Activated CD4-positive, alpha-beta T cell treated with anti-CD3 and anti-CD28 coated beads, Interleukin-2, amount 10 ng/mL, durations not matched to agents 24 days and 14 days (primary cell): ENCODE data around the gene PHTF1. TPM values are rescaled to one million over a fixed set of nuclear protein-coding genes. Genes with fewer than 3 reads are reported as not detected.

Source experiments
- DNase-seq: peaks from one replicate; pipeline ENCODE4 v3.0.0; 2022
- H3K27ac Mint-ChIP-seq: one replicate; pipeline ENCODE4 v1.8.0; 2022; ENCODE audit warnings: mild to moderate bottlenecking, mixed read lengths
- H3K27me3 Mint-ChIP-seq: one replicate; pipeline ENCODE4 v1.8.0; 2022; ENCODE audit warnings: mixed read lengths
- H3K36me3 Mint-ChIP-seq: one replicate; pipeline ENCODE4 v1.8.0; 2022; ENCODE audit warnings: low read depth, mild to moderate bottlenecking, mixed read lengths
- H3K4me1 Mint-ChIP-seq: one replicate; pipeline ENCODE4 v1.8.0; 2021; ENCODE audit warnings: mixed read lengths
- H3K4me3 Mint-ChIP-seq: one replicate; pipeline ENCODE4 v1.8.0; 2022; ENCODE audit warnings: mild to moderate bottlenecking, moderate library complexity, mixed read lengths
- H3K9me3 Mint-ChIP-seq: one replicate; pipeline ENCODE4 v1.8.0; 2021; ENCODE audit warnings: mixed read lengths
- intact Hi-C: fragments of 100-400 bp; cut with micrococcal nuclease; formaldehyde crosslinking; loops from one replicate; pipeline ENCODE4 v1.15.1; 2023
- total RNA-seq: library from RNA; stranded (reverse); gene quantifications from 2 replicates; pipeline ENCODE4 v1.2.3, GENCODE V29; 2022

The PHTF1 gene
- total RNA-seq, 1 donor from 2014 or later = 19.2 TPM

GRCh38 chr1:113662101-113662500, 97.2 kb downstream of the PHTF1 start:
- no peak for DNase-seq
- intact Hi-C loops = no loop called here
- Mint-ChIP-seq H3K27me3 (no peaks in the 10 kb centered on the region), H3K4me3 (no peak overlapping the region), H3K4me1 (no peaks in the 10 kb centered on the region), H3K36me3 (no peaks in the 10 kb centered on the region), H3K9me3 (no peaks in the 10 kb centered on the region), H3K27ac (no peak overlapping the region)

- Mint-ChIP-seq H3K4me3 (no peak overlapping the region), H3K4me1 (no peaks in the 10 kb centered on the region), H3K27me3 (no peaks in the 10 kb centered on the region), H3K36me3 (no peaks in the 10 kb centered on the region), H3K27ac (no peak overlapping the region), H3K9me3 (no peaks in the 10 kb centered on the region)
- no peak for DNase-seq
- intact Hi-C loops = no loop called here
These were observed 99.2 kb downstream of the PHTF1 start for GRCh38 chr1:113660088-113660487.

GRCh38 chr1:113659556-113659955, 99.7 kb downstream of the PHTF1 start:
- H3K27ac Mint-ChIP-seq = no peak overlapping the region
- H3K4me1 Mint-ChIP-seq = no peaks in the 10 kb centered on the region
- no peaks in the 10 kb centered on the region for H3K36me3 Mint-ChIP-seq
- H3K27me3 Mint-ChIP-seq = no peaks in the 10 kb centered on the region
- H3K4me3 Mint-ChIP-seq = no peak overlapping the region
- no peaks in the 10 kb centered on the region for H3K9me3 Mint-ChIP-seq
- intact Hi-C loops = no loop called here
- DNase-seq = no peak

GRCh38 chr1:113659035-113659434, 100.3 kb downstream of the PHTF1 start:
- H3K9me3 Mint-ChIP-seq = no peaks in the 10 kb centered on the region
- intact Hi-C loops = no loop called here
- H3K4me3 Mint-ChIP-seq = no peak overlapping the region
- H3K4me1 Mint-ChIP-seq = no peaks in the 10 kb centered on the region
- H3K36me3 Mint-ChIP-seq = no peaks in the 10 kb centered on the region
- no peak for DNase-seq
- no peaks in the 10 kb centered on the region for H3K27me3 Mint-ChIP-seq
- no peak overlapping the region for H3K27ac Mint-ChIP-seq

- DNase-seq = no peak
- no peaks in the 10 kb centered on the region for H3K27me3 Mint-ChIP-seq
- no peaks in the 10 kb centered on the region for H3K4me1 Mint-ChIP-seq
- H3K9me3 Mint-ChIP-seq = no peaks in the 10 kb centered on the region
- no peak overlapping the region for H3K4me3 Mint-ChIP-seq
- H3K27ac Mint-ChIP-seq = no peak overlapping the region
- no peaks in the 10 kb centered on the region for H3K36me3 Mint-ChIP-seq
- intact Hi-C loops = no loop called here
These were observed 101.7 kb downstream of the PHTF1 start for GRCh38 chr1:113657556-113658063.

- Mint-ChIP-seq H3K27ac (no peak overlapping the region), H3K9me3 (no peaks in the 10 kb centered on the region), H3K4me3 (no peak overlapping the region), H3K27me3 (no peaks in the 10 kb centered on the region), H3K36me3 (no peaks in the 10 kb centered on the region), H3K4me1 (no peaks in the 10 kb centered on the region)
- DNase-seq = no peak
- intact Hi-C loops = no loop called here
These were observed 102.2 kb downstream of the PHTF1 start for GRCh38 chr1:113657126-113657525.

- H3K27ac Mint-ChIP-seq = no peak overlapping the region
- H3K4me1 Mint-ChIP-seq = no peaks in the 10 kb centered on the region
- DNase-seq = no peak
- H3K4me3 Mint-ChIP-seq = no peak overlapping the region
- intact Hi-C loops = no loop called here
- no peaks in the 10 kb centered on the region for H3K36me3 Mint-ChIP-seq
- no peaks in the 10 kb centered on the region for H3K9me3 Mint-ChIP-seq
- no peaks in the 10 kb centered on the region for H3K27me3 Mint-ChIP-seq
These were observed 104.4 kb downstream of the PHTF1 start for GRCh38 chr1:113654883-113655282.

- no peak overlapping the region for H3K4me3 Mint-ChIP-seq
- H3K4me1 Mint-ChIP-seq = no peaks in the 10 kb centered on the region
- DNase-seq = no peak
- H3K9me3 Mint-ChIP-seq = no peaks in the 10 kb centered on the region
- no peaks in the 10 kb centered on the region for H3K36me3 Mint-ChIP-seq
- H3K27ac Mint-ChIP-seq = no peak overlapping the region
- intact Hi-C loops = no loop called here
- H3K27me3 Mint-ChIP-seq = no peaks in the 10 kb centered on the region
These were observed 105.5 kb downstream of the PHTF1 start for GRCh38 chr1:113653741-113654140.

GRCh38 chr1:113652771-113653170, 106.5 kb downstream of the PHTF1 start:
- Mint-ChIP-seq H3K27me3 (no peaks in the 10 kb centered on the region), H3K9me3 (no peaks in the 10 kb centered on the region), H3K4me3 (no peak overlapping the region), H3K36me3 (no peaks in the 10 kb centered on the region), H3K27ac (no peak overlapping the region), H3K4me1 (no peaks in the 10 kb centered on the region)
- no peak for DNase-seq
- intact Hi-C loops = no loop called here

- no peak for DNase-seq
- H3K4me3 Mint-ChIP-seq = no peak overlapping the region
- peaks cover 2% of the 10 kb centered on the region for H3K36me3 Mint-ChIP-seq
- H3K4me1 Mint-ChIP-seq = no peaks in the 10 kb centered on the region
- no peaks in the 10 kb centered on the region for H3K27me3 Mint-ChIP-seq
- H3K9me3 Mint-ChIP-seq = no peaks in the 10 kb centered on the region
- no peak overlapping the region for H3K27ac Mint-ChIP-seq
- intact Hi-C loops = no loop called here
These were observed 110.8 kb downstream of the PHTF1 start for GRCh38 chr1:113648478-113648877.

GRCh38 chr1:113647164-113647563, 112.1 kb downstream of the PHTF1 start:
- DNase-seq = no peak
- no peaks in the 10 kb centered on the region for H3K4me1 Mint-ChIP-seq
- intact Hi-C loops = no loop called here
- no peaks in the 10 kb centered on the region for H3K27me3 Mint-ChIP-seq
- no peaks in the 10 kb centered on the region for H3K9me3 Mint-ChIP-seq
- H3K27ac Mint-ChIP-seq = no peak overlapping the region
- H3K36me3 Mint-ChIP-seq = peaks cover 2% of the 10 kb centered on the region
- no peak overlapping the region for H3K4me3 Mint-ChIP-seq

Other genes starting within 250 kb of the PHTF1 start
- 20.9 and 21.5 TPM in 2 replicates for gene RSBN1, start 53.0 kb upstream of the PHTF1 start, total RNA-seq
- gene PTPN22, start 112.2 kb upstream of the PHTF1 start, total RNA-seq = 60.4 and 64.1 TPM in 2 replicates
- gene BCL2L15, start 128.1 kb upstream of the PHTF1 start, total RNA-seq = 0.40 and 1.0 TPM in 2 replicates
- 41.7 and 42.3 TPM in 2 replicates for gene AP4B1, start 145.3 kb upstream of the PHTF1 start, total RNA-seq
- 21.5 and 22.5 TPM in 2 replicates for gene DCLRE1B, start 145.8 kb upstream of the PHTF1 start, total RNA-seq
- gene HIPK1, start 169.8 kb upstream of the PHTF1 start, total RNA-seq = 81.3 and 85.9 TPM in 2 replicates
- gene OLFML3, start 220.0 kb upstream of the PHTF1 start, total RNA-seq = 0.09 TPM in 1 of 2 replicates, not detected in the other